GM19328 (cell line): ENCODE data around the gene AGBL3.

ENCODE experiments used
- ATAC-seq: cut with Tn5 transposase; IDR thresholded peaks from one replicate; pipeline ENCODE4 v1.9.1; 2021; ENCODE audit warnings: mild to moderate bottlenecking, moderate library complexity; ENCODE audit not compliant: unreplicated experiment

AGBL3 gene

GRCh38 chr7:134986363-134987251, at the start of gene AGBL3:
AGBL3 (plus strand) TSS chr7:134986508; CDS start chr7:134987934, 1,426 bp downstream.
- ATAC-seq, result peak; percentile 92

GRCh38 chr7:134936893-134937510, 49.3 kb upstream of the AGBL3 start:
- ATAC-seq, result no peak

GRCh38 chr7:134938141-134938540, 48.2 kb upstream of the AGBL3 start:
- no peak for ATAC-seq

- ATAC-seq, result no peak
These were observed 47.2 kb upstream of the AGBL3 start for GRCh38 chr7:134939136-134939535.

GRCh38 chr7:134940729-134941128, 45.6 kb upstream of the AGBL3 start:
- no peak for ATAC-seq

GRCh38 chr7:134941185-134941900, 45.0 kb upstream of the AGBL3 start:
- ATAC-seq, result no peak

GRCh38 chr7:134941952-134942351, 44.4 kb upstream of the AGBL3 start:
- no peak for ATAC-seq

GRCh38 chr7:134942690-134943466, 43.4 kb upstream of the AGBL3 start:
- ATAC-seq, result no peak

- no peak for ATAC-seq
These were observed 42.4 kb upstream of the AGBL3 start for GRCh38 chr7:134943785-134944400.

GRCh38 chr7:134945691-134946090, 40.6 kb upstream of the AGBL3 start:
- ATAC-seq, result no peak

- ATAC-seq, result no peak
These were observed 40.0 kb upstream of the AGBL3 start for GRCh38 chr7:134946260-134946659.

GRCh38 chr7:134947329-134947728, 39.0 kb upstream of the AGBL3 start:
- no peak for ATAC-seq

GRCh38 chr7:134947831-134948230, 38.5 kb upstream of the AGBL3 start:
- ATAC-seq, result no peak

- no peak for ATAC-seq
These were observed 38.1 kb upstream of the AGBL3 start for GRCh38 chr7:134948246-134948645.

GRCh38 chr7:134948736-134949135, 37.6 kb upstream of the AGBL3 start:
- no peak for ATAC-seq

- ATAC-seq, result no peak
These were observed 37.1 kb upstream of the AGBL3 start for GRCh38 chr7:134949171-134949570.

- ATAC-seq, result no peak
These were observed 31.9 kb upstream of the AGBL3 start for GRCh38 chr7:134954197-134955082.

- no peak for ATAC-seq
These were observed 29.3 kb upstream of the AGBL3 start for GRCh38 chr7:134957005-134957404.

GRCh38 chr7:134959810-134960209, 26.5 kb upstream of the AGBL3 start:
- ATAC-seq, result no peak
